GM19455 (cell line): ENCODE measurements around the gene TTLL8.
"Not testable (repeated sequence)": the region's sequence is repeated elsewhere in the genome, so short reads cannot be mapped to it uniquely, and the experiment has no call there.

Experiments used
- ATAC-seq: cut with Tn5 transposase; IDR thresholded peaks from one replicate; pipeline ENCODE4 v1.9.1; 2021; ENCODE audit not compliant: unreplicated experiment

Gene TTLL8

DNA sequence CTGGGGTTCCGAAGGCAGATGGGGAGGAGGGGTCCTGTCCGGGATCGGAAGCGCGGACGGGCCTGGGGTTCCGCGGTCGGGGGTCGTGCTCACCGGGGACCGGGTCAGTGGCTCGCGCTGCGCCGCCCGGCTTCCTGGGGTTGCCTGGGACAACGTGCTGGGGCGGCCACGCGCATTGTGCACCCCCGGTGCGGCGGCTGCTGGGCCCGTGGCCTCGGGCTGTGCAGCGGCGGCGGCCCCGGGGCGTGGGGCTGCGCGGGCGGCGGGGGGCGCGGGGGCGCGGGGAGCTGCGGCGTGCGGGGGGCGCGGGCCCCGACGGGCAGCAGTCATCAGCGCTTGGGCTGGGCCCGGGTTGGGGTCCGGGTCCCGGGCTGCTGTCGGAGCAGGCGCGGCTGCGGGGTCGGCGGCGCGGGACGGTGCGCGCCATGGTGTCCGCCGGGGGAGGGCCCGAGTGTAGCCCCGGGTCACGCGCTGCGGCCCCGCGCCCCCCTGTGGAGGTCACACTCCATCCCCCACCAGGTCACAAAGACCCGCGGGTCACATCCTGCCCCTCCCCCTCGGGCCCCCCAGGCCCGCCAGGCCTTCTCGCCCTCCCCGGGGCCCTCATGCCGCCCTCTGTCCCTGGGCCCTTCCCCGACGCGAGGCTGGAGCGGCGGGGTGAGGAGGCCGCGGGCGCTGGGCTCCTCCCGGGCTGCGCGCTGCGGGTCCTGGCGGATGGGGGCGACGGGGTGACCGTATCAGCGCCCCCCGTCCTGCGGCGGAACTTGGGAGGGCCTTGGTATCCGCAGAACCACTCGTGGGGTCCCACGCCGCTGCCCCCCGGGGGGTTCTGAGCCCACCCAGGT lies at the start of gene TTLL8:
Gene TTLL8, minus strand, starts transcription at position 238 of the 845 bp plus-strand sequence.
- ATAC-seq: no peak

- ATAC-seq: no peak
Measured at GRCh38 chr22:50107529-50107928, 49.4 kb upstream of the TTLL8 start.

- no peak for ATAC-seq
Measured at GRCh38 chr22:50105208-50106100, 47.4 kb upstream of the TTLL8 start.

- no peak for ATAC-seq
Measured at GRCh38 chr22:50104141-50104544, 46.0 kb upstream of the TTLL8 start.

DNA sequence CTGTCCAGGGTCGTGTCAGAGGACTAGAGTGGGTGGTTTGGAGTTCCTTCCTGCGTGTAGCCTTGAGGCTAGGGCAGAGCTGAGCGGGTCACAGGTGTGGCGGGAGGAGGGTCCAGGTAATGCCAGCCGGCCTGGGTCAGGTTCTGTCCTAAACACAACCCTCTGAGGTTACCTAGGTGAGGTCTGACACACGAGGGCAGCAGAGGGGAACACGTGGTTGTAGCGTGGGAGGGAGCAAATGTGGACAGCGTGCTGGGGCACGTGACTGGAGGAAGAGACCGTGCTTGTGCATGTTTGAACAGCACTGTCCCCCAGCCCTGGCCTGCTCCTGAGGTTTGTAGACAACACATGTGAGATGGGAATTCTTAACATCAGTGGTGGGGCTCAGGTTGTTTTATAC lies 44.8 kb upstream of the TTLL8 start:
- no peak for ATAC-seq

- no peak for ATAC-seq
Measured at GRCh38 chr22:50101870-50102565, 43.9 kb upstream of the TTLL8 start.

- ATAC-seq: no peak
Measured at GRCh38 chr22:50098052-50098451, 40.0 kb upstream of the TTLL8 start.

- no peak for ATAC-seq
Measured at GRCh38 chr22:50092342-50092741, 34.2 kb upstream of the TTLL8 start.

GRCh38 chr22:50091092-50091768 lies 33.1 kb upstream of the TTLL8 start:
- ATAC-seq: no peak

- ATAC-seq: no peak
Measured at GRCh38 chr22:50090412-50090714, 32.3 kb upstream of the TTLL8 start.

DNA sequence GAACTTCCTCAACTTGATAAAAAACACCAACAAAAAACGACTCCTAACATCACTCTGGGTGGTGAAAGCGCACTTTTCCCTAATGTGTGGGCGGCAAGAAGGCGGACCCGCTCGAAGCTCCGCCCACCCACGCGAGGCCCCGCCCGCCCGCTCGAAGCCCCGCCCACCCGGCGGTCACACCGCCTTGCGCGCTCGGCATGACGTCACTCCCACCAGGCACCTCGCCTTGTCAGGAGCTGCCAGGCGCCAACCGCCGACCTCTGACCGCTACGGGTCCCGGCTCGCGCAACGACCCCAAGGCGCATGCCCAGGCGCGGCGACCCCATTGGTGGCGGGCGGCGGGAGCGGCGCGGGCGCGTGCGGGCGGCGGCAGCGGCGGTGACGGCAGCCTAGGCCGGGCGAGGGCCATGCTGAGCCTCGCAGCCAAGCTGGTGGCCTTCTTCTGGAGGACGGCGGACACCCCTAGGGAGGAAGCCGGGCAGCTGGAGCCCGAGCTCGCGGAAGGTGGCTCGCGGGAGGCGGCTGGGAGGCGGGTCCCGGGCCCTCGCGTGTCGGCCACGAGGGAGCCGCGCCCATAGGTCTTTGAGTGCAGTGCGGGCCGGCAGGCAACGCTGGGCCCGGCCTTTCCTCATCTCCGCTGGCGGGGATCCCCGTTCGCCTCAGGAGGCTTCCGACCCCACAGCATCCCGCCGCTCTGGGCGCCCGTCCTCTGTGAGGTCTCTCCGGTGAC lies 31.7 kb upstream of the TTLL8 start, which contains the start of gene MOV10L1:
Gene MOV10L1, plus strand, starts transcription at position 325 of the 730 bp plus-strand sequence. Its CDS starts 83 bp downstream, at position 408.
- ATAC-seq: no peak

GRCh38 chr22:50089231-50089630 lies 31.1 kb upstream of the TTLL8 start:
- ATAC-seq: no peak

DNA sequence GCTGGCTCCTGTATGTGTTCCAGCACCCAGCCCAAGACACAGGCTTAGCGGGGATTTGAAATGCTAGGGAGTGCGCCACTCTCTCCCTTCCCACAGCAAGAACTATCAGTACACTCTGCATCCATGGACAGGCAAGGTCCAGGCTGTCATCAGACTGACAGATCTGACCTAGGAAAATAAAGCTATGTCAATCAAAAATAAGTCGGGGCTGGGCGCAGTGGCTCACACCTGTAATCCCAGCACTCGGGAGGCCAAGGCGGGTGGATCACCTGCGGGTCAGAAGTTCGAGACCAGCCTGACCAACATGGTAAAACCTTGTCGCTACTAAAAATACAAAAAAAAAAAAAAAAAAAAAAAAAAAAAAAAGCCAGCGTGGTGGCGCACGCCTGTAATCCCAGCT lies 30.0 kb upstream of the TTLL8 start:
- no peak for ATAC-seq

DNA sequence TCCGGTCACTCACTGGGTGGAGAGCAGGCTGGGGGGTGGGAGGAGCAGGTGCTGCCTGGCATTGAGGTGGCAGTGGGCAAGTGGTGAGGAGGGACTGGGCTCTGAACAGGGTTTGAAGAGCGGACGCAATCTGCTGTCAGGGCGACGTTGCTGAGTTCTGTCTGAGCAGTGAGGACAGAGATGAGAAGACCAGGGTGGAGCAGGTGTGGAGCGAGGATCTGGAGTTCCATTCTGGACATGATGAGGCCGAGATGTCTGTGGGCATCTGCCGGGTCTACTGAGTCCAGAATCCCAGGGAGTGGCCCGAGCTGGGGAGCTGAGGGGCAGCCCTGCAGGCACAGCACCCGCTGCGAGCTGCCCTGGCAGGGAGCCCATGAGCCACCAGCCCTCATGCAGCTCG lies 29.5 kb upstream of the TTLL8 start:
- ATAC-seq: no peak

- ATAC-seq: not testable (repeated sequence)
Measured at GRCh38 chr22:50086975-50087374, 28.9 kb upstream of the TTLL8 start.

DNA sequence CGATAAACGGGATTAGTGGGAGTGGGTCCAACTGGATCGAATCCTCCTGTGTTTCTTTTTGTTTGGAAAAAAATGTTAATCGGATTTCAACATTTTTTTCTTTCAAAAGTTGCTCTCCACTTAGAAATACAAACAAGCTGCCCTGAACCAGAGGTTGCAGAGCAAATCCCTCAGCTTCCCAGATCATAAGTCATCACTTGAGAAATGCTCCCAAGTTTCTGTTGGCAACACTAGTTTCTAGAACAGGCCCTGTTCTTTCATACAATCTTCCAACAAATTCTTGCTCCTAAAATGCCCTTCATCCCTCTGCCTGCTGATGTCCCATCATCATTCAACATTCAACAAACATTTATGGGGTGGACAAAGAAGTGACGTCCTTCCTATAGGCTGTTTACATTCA lies 28.4 kb upstream of the TTLL8 start:
- no peak for ATAC-seq

- ATAC-seq: no peak
Measured at GRCh38 chr22:50085211-50085972, 27.3 kb upstream of the TTLL8 start, which contains the start of gene MLC1. Gene MLC1, minus strand, starts transcription at chr22:50085426. Its CDS starts 524 bp downstream, at chr22:50084902.

- no peak for ATAC-seq
Measured at GRCh38 chr22:50084614-50085021, 26.5 kb upstream of the TTLL8 start.

DNA sequence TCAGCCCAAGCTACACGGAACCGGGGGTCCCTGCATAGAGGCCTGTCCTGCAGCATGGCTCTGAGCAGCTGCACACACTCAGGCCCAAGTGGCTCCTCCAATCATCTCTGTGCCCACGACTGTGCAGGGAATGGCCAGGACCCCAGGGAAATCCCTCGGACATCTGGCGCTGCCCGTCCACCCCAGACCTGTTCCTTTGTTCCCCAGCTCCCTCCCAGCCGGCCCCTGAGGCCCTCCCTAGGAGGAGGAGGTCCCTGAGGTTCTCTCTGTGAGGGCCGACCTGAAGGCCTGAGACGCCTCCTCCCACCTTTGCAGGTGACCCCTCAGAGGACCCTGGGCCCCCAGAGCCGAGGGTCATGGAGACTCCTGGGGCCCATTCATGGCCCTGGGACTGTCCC lies 26.0 kb upstream of the TTLL8 start:
- ATAC-seq: no peak
